Ishikawa (cell line): ENCODE results near the gene DHDH.

Source experiments
- CEBPB ChIP-seq: IDR thresholded peaks from 2 replicates; pipeline ENCODE4 v1.6.1; 2012
- CREB1 ChIP-seq: IDR thresholded peaks from 2 replicates; pipeline ENCODE4 v1.6.1; 2012; ENCODE audit warnings: low read depth
- EGR1 ChIP-seq: IDR thresholded peaks from 2 replicates; pipeline ENCODE4 v1.6.1; 2012
- EP300 ChIP-seq: IDR thresholded peaks from 2 replicates; pipeline ENCODE4 v1.6.1; 2012; ENCODE audit warnings: borderline replicate concordance
- FOXM1 ChIP-seq: IDR thresholded peaks from 2 replicates; pipeline ENCODE4 v1.6.1; 2012; ENCODE audit warnings: low read depth, borderline replicate concordance
- NFIC ChIP-seq: IDR thresholded peaks from 2 replicates; pipeline ENCODE4 v1.6.1; 2012
- RAD21 ChIP-seq: IDR thresholded peaks from 2 replicates; pipeline ENCODE4 v1.6.1; 2012; ENCODE audit warnings: low read depth
- TAF1 ChIP-seq: IDR thresholded peaks from 2 replicates; pipeline ENCODE4 v1.6.1; 2012; ENCODE audit warnings: low read depth, mild to moderate bottlenecking
- TCF12 ChIP-seq: IDR thresholded peaks from 2 replicates; pipeline ENCODE4 v1.6.1; 2012; ENCODE audit warnings: low read depth
- TEAD4 ChIP-seq: IDR thresholded peaks from 2 replicates; pipeline ENCODE4 v1.6.1; 2012
- YY1 ChIP-seq: IDR thresholded peaks from 2 replicates; pipeline ENCODE4 v1.6.1; 2012; ENCODE audit warnings: low read depth
- ZBTB7A ChIP-seq: IDR thresholded peaks from 2 replicates; pipeline ENCODE4 v1.6.1; 2012; ENCODE audit warnings: low read depth
- TF ChIP-seq, protein P1 (sequence below): IDR thresholded peaks from 2 replicates; pipeline ENCODE4 v1.6.1; 2012; ENCODE audit warnings: low read depth, mild to moderate bottlenecking
- TF ChIP-seq, protein P2 (sequence below): IDR thresholded peaks from 2 replicates; pipeline ENCODE4 v1.6.1; 2012
- TF ChIP-seq, protein P3 (sequence below): IDR thresholded peaks from 2 replicates; pipeline ENCODE4 v1.6.1; 2012

DHDH gene

DNA sequence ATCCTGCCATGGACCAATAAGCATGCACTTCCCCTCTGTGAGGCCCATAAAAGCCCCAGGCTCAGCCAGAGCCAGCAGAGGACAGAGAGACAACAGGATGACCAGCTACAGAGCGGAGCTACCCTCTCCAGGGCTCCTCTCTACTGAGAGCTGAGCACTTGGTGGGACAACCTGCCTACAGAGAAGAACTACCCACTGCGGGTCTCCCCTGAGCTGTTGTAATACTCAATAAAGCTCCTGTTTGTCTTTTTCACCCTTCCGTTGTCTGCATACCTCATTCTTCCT is 13.7 kb downstream of the DHDH start:
- no peak for TF ChIP-seq NFIC

DNA sequence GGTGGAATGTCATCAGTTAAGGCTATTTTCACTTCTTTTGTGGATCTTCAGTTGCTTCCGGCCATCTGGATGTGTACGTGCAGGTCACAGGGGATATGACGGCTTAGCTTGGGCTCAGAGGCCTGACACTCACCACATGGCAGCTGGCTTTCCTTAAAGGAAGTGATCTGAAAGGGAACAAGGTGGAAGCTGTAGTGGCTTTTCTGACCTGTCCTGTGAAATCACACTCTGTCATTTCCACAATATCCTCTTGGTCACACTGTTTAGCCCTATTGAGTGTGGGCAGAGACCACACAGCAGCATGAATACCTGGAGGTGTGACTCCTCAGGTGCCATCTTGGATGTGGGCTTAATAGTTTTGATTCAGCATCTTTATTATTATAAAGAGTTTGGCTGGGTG is 16.7 kb downstream of the DHDH start:
- no peak for TF ChIP-seq YY1
- TF ChIP-seq TEAD4 = no peak
- no peak for TF ChIP-seq TCF12
- no peak for TF ChIP-seq RAD21
- no peak for TF ChIP-seq CREB1
- TF ChIP-seq, protein P1, sequence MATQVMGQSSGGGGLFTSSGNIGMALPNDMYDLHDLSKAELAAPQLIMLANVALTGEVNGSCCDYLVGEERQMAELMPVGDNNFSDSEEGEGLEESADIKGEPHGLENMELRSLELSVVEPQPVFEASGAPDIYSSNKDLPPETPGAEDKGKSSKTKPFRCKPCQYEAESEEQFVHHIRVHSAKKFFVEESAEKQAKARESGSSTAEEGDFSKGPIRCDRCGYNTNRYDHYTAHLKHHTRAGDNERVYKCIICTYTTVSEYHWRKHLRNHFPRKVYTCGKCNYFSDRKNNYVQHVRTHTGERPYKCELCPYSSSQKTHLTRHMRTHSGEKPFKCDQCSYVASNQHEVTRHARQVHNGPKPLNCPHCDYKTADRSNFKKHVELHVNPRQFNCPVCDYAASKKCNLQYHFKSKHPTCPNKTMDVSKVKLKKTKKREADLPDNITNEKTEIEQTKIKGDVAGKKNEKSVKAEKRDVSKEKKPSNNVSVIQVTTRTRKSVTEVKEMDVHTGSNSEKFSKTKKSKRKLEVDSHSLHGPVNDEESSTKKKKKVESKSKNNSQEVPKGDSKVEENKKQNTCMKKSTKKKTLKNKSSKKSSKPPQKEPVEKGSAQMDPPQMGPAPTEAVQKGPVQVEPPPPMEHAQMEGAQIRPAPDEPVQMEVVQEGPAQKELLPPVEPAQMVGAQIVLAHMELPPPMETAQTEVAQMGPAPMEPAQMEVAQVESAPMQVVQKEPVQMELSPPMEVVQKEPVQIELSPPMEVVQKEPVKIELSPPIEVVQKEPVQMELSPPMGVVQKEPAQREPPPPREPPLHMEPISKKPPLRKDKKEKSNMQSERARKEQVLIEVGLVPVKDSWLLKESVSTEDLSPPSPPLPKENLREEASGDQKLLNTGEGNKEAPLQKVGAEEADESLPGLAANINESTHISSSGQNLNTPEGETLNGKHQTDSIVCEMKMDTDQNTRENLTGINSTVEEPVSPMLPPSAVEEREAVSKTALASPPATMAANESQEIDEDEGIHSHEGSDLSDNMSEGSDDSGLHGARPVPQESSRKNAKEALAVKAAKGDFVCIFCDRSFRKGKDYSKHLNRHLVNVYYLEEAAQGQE = no peak
- TF ChIP-seq, protein P2, sequence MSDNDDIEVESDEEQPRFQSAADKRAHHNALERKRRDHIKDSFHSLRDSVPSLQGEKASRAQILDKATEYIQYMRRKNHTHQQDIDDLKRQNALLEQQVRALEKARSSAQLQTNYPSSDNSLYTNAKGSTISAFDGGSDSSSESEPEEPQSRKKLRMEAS = no peak
- no peak for TF ChIP-seq NFIC
- TF ChIP-seq EGR1 = no peak
- no peak for TF ChIP-seq FOXM1
- TF ChIP-seq, protein P3, sequence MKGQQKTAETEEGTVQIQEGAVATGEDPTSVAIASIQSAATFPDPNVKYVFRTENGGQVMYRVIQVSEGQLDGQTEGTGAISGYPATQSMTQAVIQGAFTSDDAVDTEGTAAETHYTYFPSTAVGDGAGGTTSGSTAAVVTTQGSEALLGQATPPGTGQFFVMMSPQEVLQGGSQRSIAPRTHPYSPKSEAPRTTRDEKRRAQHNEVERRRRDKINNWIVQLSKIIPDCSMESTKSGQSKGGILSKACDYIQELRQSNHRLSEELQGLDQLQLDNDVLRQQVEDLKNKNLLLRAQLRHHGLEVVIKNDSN = no peak
- TF ChIP-seq TAF1 = no peak
- no peak for TF ChIP-seq EP300
- TF ChIP-seq ZBTB7A = no peak
- no peak for TF ChIP-seq CEBPB

DNA sequence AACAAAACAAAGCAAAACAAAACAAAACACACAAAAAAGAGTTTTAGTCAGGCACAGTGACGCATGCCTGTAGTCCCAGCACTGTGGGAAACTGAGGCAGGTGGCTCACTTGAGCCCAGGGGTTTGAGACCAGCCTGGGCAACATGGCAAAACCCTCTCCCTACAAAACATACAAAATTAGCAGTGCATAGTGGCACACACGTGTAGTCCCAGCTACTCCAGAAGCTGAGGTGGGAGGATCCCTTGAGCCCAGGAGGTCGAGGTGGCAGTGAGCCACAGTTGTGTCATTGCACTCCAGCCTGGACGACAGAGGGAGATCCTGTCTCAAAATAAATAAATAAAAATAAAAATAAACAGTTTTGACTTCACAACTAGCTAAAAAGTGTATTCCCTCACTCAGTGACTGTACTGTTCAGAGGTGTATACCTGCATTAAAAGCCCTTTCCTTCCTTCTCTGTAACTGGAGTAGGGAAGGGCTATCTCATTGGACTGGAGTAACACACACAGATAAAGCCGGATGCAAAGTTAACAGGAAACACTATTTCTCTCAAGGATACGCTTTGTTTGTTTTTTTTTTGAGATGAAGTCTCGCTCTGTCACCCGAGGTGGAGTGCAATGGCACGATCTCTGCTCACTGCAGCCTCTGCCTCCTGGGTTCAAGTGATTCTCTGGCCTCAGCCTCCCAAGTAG is 17.5 kb downstream of the DHDH start:
- TF ChIP-seq TCF12 = no peak
- TF ChIP-seq EGR1 = no peak
- TF ChIP-seq CEBPB = no peak
- TF ChIP-seq YY1 = no peak
- no peak for TF ChIP-seq CREB1
- TF ChIP-seq NFIC = no peak
- TF ChIP-seq, protein P3 = no peak
- TF ChIP-seq, protein P1 = no peak
- no peak for TF ChIP-seq TEAD4
- no peak for TF ChIP-seq RAD21
- TF ChIP-seq ZBTB7A = no peak
- no peak for TF ChIP-seq TAF1
- no peak for TF ChIP-seq EP300
- TF ChIP-seq, protein P2 = no peak
- no peak for TF ChIP-seq FOXM1

DNA sequence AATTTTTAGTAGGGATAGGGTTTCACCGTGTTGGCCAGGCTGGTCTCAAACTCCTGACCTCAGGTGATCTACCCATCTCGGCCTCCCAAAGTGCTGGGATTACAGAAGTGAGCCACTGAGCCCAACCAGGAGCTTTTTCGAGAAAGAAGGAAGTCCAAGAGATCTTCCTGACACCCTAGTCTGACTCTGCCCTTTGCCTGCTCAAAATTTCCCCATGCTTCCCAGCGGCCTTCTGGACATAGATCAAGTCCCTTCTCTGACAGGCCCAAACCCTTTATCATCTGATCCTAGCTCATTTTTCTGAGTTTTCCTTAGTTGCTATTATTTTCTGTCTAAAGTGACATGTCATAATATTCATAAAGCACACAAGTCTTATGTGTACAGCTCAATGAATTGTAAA is 19.6 kb downstream of the DHDH start:
- TF ChIP-seq YY1 (no peak), TCF12 (no peak), NFIC (no peak), FOXM1 (no peak), CEBPB (no peak), EGR1 (no peak), RAD21 (no peak), EP300 (no peak), TEAD4 (no peak), TAF1 (no peak), ZBTB7A (no peak), CREB1 (no peak)
- TF ChIP-seq, protein P1 = no peak
- TF ChIP-seq, protein P3 = no peak
- TF ChIP-seq, protein P2 = no peak
